8988T (cell line): ENCODE results near the gene TXNL4A.

ENCODE experiments used
- DNase-seq: peaks from one replicate; pipeline ENCODE4 v3.0.0; 2011

TXNL4A gene

GRCh38 chr18:79947054-79947755 lies 41.2 kb downstream of the TXNL4A start:
- DNase-seq: no peak

GRCh38 chr18:79945118-79946042 lies 43.0 kb downstream of the TXNL4A start:
- DNase-seq: no peak

- DNase-seq: no peak
These were observed 43.6 kb downstream of the TXNL4A start for GRCh38 chr18:79944746-79945117.

- no peak for DNase-seq
These were observed 44.1 kb downstream of the TXNL4A start for GRCh38 chr18:79944126-79944731.

- no peak for DNase-seq
These were observed 44.7 kb downstream of the TXNL4A start for GRCh38 chr18:79943608-79944125.

- DNase-seq: no peak
These were observed 45.4 kb downstream of the TXNL4A start for GRCh38 chr18:79942786-79943607.

GRCh38 chr18:79942211-79942610 lies 46.2 kb downstream of the TXNL4A start:
- no peak for DNase-seq

GRCh38 chr18:79941473-79942119 lies 46.8 kb downstream of the TXNL4A start:
- DNase-seq: no peak

- DNase-seq: no peak
These were observed 47.4 kb downstream of the TXNL4A start for GRCh38 chr18:79940814-79941472.

GRCh38 chr18:79940126-79940813 lies 48.1 kb downstream of the TXNL4A start:
- DNase-seq: no peak

GRCh38 chr18:79939096-79939495 lies 49.3 kb downstream of the TXNL4A start:
- DNase-seq: no peak

- DNase-seq: no peak
These were observed 50.2 kb downstream of the TXNL4A start for GRCh38 chr18:79938196-79938595.

- DNase-seq: no peak
These were observed 51.1 kb downstream of the TXNL4A start for GRCh38 chr18:79937103-79937860.

- DNase-seq: no peak
These were observed 51.7 kb downstream of the TXNL4A start for GRCh38 chr18:79936641-79937040.

GRCh38 chr18:79935925-79936324 lies 52.4 kb downstream of the TXNL4A start:
- no peak for DNase-seq

GRCh38 chr18:79935499-79935898 lies 52.9 kb downstream of the TXNL4A start:
- no peak for DNase-seq

GRCh38 chr18:79935098-79935480 lies 53.3 kb downstream of the TXNL4A start:
- DNase-seq: no peak

- DNase-seq: no peak
These were observed 53.9 kb downstream of the TXNL4A start for GRCh38 chr18:79934311-79935097.

- DNase-seq: no peak
These were observed 54.6 kb downstream of the TXNL4A start for GRCh38 chr18:79933765-79934164.
